Effector memory CD8-positive, alpha-beta T cell (primary cell): ENCODE data around the gene PAQR8.
"Not testable (repeated sequence)": the region's sequence is repeated elsewhere in the genome, so short reads cannot be mapped to it uniquely, and the experiment has no call there.

Experiments used
- ATAC-seq: fragments of 150-1000 bp; cut with Tn5 transposase; replicated peaks from 2 replicates; pipeline ENCODE4 v1.10.0; 2021; ENCODE audit warnings: mild to moderate bottlenecking, moderate library complexity
- DNase-seq, 3 experiments: peaks; one replicate each; pipeline ENCODE4 v3.0.0; 2021
- H3K27ac Mint-ChIP-seq, 2 donors: one replicate each; pipeline ENCODE4 v1.8.0; 2022; ENCODE audit warnings: mild to moderate bottlenecking in 2 of 2, mixed read lengths in 2 of 2, moderate library complexity in 2 of 2
- H3K27me3 Mint-ChIP-seq, 2 donors: one replicate each; pipeline ENCODE4 v1.8.0; 2022; ENCODE audit warnings: mixed read lengths in 2 of 2
- H3K36me3 Mint-ChIP-seq: one replicate; pipeline ENCODE4 v1.8.0; 2022; ENCODE audit warnings: mild to moderate bottlenecking, moderate library complexity, mixed read lengths; ENCODE audit not compliant: insufficient read depth
- H3K4me1 Mint-ChIP-seq, 2 donors: one replicate each; pipeline ENCODE4 v1.8.0; 2022; ENCODE audit warnings: low read depth in 2 of 2, mixed read lengths in 2 of 2
- H3K4me3 Mint-ChIP-seq, 2 donors: one replicate each; pipeline ENCODE4 v1.8.0; 2022; ENCODE audit warnings: mild to moderate bottlenecking in 2 of 2, mixed read lengths in 2 of 2, moderate library complexity in 2 of 2
- H3K9me3 Mint-ChIP-seq, 2 donors: one replicate each; pipeline ENCODE4 v1.8.0; 2022; ENCODE audit warnings: mixed read lengths in 2 of 2

PAQR8 gene

DNA sequence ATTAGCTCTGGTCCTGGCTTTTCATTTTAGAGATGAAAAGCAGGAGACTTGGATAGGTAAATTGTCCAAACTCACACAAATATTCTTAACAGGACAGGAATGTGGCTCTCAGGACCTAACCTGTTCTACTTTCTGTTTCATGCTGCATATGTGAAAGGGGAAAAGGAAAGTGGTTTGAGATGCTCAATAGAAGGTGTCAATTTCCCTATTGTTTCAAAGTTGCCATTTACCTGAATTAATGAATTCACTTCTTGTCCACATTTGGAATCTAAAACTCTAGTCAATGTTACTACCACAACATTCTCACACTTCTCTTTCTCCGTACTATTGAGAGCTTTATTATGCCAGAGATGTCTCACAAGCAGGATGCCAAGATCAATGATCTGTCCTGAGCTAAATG lies 53.4 kb downstream of the PAQR8 start:
- Mint-ChIP-seq H3K9me3 (no peaks in the 10 kb centered on the region), H3K27me3 (no peaks in the 10 kb centered on the region), H3K4me3 (no peak overlapping the region), H3K27ac (peak overlapping the region; percentile 29 to 61), H3K4me1 (peaks cover 6 to 13% of the 10 kb centered on the region in 2 donors), H3K36me3 (no peaks in the 10 kb centered on the region)
- ATAC-seq, result no peak
- no peak for DNase-seq

DNA sequence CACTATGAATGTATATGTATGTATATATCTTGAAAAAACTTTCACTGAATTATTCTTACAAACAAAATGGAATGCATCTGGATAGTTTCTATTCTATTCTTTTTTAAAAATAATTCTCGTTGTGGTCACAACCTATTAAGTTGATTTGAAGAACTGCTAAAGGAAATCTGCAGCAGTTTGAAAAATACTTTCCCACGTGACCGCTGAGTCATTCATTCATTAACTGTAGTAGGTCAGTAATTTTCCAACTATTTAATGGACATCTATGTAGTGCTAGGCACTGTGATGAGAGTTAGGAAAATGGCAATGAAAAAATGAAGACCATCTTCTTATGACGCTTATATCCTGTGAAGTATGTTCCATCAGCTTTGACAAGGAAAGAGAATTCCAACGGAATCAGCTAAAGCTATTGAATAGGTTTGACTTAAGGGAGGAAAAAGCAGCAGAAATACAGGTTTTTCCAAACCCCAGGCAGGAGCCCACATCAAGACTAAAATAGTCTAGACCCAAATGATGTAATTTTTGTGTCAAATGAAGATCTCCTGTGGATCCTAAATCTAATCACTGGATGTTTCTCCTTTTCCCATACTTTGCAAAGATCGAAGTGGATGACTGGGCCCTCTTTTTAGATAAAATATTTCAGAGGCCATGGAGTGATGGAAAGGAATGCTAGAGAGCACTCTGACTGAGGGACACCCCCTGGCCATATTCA lies 54.1 kb downstream of the PAQR8 start:
- peak overlapping the region in 1 of 2 donors; percentile 29 for H3K27ac Mint-ChIP-seq
- ATAC-seq (no peak), DNase-seq (no peak)
- H3K9me3 Mint-ChIP-seq, result no peaks in the 10 kb centered on the region
- H3K4me1 Mint-ChIP-seq, result peaks cover 6 to 13% of the 10 kb centered on the region in 2 donors
- no peaks in the 10 kb centered on the region for H3K27me3 Mint-ChIP-seq
- H3K36me3 Mint-ChIP-seq, result no peaks in the 10 kb centered on the region
- no peak overlapping the region for H3K4me3 Mint-ChIP-seq

DNA sequence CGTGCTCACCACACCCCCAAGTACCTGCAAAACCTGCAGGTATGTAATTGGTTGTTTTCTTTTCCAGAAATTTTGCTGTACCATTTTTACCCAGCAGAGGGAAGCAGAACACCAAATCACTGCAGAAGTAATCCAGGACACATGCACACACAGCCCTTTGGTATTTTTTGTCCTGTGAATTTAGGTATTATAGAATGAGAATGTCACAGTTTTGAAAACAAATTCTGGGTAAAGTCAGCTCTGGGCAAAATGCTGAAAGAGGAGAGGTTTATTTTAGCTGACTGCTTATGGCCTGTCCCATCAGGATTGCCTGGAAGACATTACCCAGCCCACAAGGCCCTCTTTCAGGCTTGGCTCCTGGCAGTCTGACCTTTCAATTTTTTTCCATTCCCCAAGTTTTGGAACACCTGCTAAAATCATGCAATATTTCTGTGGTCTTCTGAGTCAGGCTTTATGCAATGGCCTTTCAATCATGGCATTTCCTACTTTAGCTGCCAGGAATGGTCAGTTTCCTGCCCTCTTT lies 54.7 kb downstream of the PAQR8 start:
- H3K27me3 Mint-ChIP-seq, result no peaks in the 10 kb centered on the region
- no peaks in the 10 kb centered on the region for H3K36me3 Mint-ChIP-seq
- no peak overlapping the region for H3K27ac Mint-ChIP-seq
- no peaks in the 10 kb centered on the region for H3K9me3 Mint-ChIP-seq
- peaks cover 6 to 13% of the 10 kb centered on the region in 2 donors for H3K4me1 Mint-ChIP-seq
- ATAC-seq (no peak), DNase-seq (peak; percentile 53 to 62 (median 58))
- no peak overlapping the region for H3K4me3 Mint-ChIP-seq

DNA sequence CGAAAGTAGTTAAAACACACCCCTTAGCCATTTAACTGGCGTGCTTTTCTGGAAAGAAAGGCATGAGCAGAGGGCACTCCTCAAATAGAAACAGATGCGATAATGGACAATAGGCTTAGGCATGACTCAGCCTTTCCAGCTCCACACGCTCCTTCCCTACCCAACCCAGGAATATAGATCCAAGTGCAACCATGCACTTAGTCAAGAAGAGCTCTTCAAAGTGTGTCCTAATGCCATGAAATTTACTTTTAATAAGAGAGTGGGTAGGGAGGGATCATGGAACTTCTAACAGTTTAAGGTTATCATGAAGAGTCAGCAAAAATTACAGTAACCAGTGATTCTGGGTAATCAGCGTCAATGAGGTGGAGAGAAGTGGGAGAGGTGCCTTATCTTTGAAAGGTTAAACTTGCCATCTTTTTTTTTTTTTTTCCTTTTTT lies 55.7 kb downstream of the PAQR8 start:
- Mint-ChIP-seq H3K4me3 (no peak overlapping the region), H3K36me3 (no peaks in the 10 kb centered on the region), H3K27me3 (no peaks in the 10 kb centered on the region), H3K9me3 (no peaks in the 10 kb centered on the region), H3K27ac (no peak overlapping the region), H3K4me1 (peaks cover 6 to 13% of the 10 kb centered on the region in 2 donors)
- DNase-seq (no peak), ATAC-seq (no peak)

GRCh38 chr6:52418606-52419005 lies 56.7 kb downstream of the PAQR8 start:
- H3K36me3 Mint-ChIP-seq, result no peaks in the 10 kb centered on the region
- DNase-seq (no peak), ATAC-seq (no peak)
- peaks cover 6 to 13% of the 10 kb centered on the region in 2 donors for H3K4me1 Mint-ChIP-seq
- no peaks in the 10 kb centered on the region for H3K27me3 Mint-ChIP-seq
- H3K4me3 Mint-ChIP-seq, result no peak overlapping the region
- no peak overlapping the region for H3K27ac Mint-ChIP-seq
- H3K9me3 Mint-ChIP-seq, result no peaks in the 10 kb centered on the region

DNA sequence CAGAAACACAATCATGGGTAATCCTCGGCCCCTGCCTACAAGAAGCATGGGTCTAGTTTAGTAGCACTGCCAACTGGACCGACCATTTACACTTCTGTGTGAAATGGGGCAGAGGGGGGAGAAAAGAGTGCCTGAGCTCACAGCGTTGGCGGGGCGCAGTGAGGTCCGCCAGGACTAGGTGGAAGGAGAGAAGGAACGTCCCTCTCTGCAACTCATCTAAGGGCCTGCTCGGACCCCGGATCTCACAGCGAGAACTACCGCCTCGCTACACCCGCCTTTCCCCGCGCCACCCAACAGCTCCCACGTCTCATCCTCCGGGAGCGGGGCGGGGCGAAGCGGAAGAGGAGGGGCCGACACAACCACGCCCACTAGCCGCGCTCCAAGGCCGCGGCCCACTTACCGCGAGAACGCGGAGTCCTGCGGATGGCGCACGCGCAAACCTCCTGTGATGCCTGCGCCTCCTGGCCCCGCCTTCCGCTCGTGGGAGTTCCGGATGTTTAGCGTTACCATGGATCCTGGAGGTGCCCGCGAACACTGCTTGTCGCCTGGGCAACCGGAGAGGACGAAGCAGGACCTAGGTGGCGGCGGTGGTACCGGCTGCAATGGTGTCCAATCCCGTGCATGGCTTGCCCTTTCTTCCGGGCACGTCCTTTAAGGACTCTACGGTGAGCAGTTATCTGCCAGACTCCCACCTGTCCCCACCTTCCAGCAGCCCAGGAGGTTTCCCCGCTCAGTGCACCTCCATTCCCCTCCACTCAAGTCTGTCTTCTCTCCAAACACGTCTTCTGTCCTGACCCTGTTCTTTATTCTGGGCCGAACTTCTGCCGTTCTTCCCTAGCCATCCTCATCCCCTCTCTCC lies 58.1 kb downstream of the PAQR8 start, which contains the start of gene EFHC1:
Gene EFHC1, plus strand, starts transcription at position 534 of the 859 bp plus-strand sequence. Its CDS starts 69 bp downstream, at position 603.
- ATAC-seq (peak; percentile 92), DNase-seq (peak; percentile 97)
- Mint-ChIP-seq H3K4me3 (no peak within 1 kb of the TSS), H3K36me3 (no peaks in the 10 kb centered on the region), H3K9me3 (no peaks in the 10 kb centered on the region), H3K4me1 (peaks cover 6 to 13% of the 10 kb centered on the region in 2 donors), H3K27me3 (no peaks in the 10 kb centered on the region), H3K27ac (no peak within 1 kb of the TSS)

DNA sequence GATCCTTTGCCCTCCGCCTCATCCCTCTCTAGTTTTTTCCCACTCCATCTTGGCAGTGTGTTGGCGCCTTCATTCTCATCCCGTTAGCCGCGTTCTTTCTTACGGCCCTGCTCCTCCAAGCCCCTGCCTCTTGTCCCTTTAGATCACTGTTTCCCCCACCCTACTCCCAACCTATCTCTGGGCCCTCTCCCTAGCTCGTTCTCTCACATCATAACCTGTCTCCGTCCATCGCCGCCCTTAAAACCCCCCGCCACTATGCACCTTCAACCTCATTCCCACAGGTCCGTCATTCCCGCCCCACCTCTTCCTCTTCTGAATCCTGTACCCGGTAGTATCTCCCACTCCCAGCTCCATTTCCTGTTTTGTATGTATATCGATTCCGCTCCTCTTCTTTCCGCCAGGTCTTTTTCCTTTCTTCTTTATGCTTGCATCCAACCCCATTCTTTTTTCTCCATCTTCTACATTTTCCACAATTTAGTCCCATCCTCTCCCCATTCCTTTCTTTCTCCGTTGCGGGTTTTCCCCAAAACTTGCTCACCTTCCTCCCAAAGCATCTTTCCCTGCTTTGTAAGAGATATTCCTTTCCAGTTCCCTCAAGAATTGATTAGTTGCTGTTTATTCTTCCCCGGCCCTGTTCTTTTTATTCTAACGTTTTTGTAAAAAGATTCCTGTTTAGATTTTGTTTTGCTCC lies 58.9 kb downstream of the PAQR8 start:
- ATAC-seq (no peak), DNase-seq (no peak)
- Mint-ChIP-seq H3K27me3 (no peaks in the 10 kb centered on the region), H3K9me3 (no peaks in the 10 kb centered on the region), H3K4me1 (peaks cover 4 to 13% of the 10 kb centered on the region in 2 donors), H3K36me3 (no peaks in the 10 kb centered on the region), H3K27ac (no peak overlapping the region), H3K4me3 (no peak overlapping the region)

DNA sequence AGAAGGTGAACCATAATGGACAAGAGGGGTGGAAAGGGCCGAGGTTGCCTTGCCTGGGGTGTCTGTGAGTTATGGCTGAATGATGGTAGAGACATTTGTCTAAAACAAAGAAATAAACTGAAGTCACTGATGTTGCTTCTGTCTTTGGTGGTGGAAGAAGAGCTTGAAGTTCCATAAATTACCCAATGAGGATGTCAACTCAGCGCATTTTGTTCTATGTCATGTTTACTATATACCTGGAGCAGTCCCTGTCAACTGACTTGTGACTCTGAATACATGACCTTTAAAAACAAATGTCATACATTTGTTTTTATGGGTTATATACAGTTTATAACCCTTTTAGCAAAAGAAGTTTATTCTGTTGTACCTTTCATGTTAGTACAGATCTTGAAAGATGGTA lies 60.2 kb downstream of the PAQR8 start:
- DNase-seq, result no peak
- H3K27me3 Mint-ChIP-seq, result no peaks in the 10 kb centered on the region
- H3K4me1 Mint-ChIP-seq, result peaks cover 4 to 7% of the 10 kb centered on the region in 2 donors
- H3K27ac Mint-ChIP-seq, result no peak overlapping the region
- no peaks in the 10 kb centered on the region for H3K36me3 Mint-ChIP-seq
- no peak overlapping the region for H3K4me3 Mint-ChIP-seq
- no peaks in the 10 kb centered on the region for H3K9me3 Mint-ChIP-seq
- ATAC-seq, result no peak

DNA sequence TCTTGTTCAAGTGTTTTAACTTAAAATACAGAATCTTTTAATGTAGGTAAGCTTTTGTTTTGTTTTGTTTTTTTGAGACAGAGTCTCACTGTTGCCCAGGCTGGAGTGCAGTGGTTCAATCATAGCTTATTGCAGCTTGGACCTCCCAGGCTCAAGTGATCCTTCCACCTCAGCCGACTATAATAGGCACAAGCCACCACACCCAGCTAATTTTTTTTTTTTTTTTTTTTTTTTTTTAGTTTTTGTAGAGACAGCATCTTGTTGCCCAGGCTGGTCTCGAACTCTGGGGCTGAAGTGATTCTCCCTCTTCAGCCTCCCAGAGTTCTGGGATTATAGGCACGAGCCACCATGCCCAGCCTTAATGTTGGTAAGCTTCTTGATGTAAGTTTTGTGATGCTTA lies 61.5 kb downstream of the PAQR8 start:
- H3K27ac Mint-ChIP-seq, result no peak overlapping the region
- DNase-seq, result no peak
- H3K27me3 Mint-ChIP-seq, result no peaks in the 10 kb centered on the region
- H3K4me3 Mint-ChIP-seq, result no peak overlapping the region
- no peaks in the 10 kb centered on the region for H3K36me3 Mint-ChIP-seq
- no peaks in the 10 kb centered on the region for H3K9me3 Mint-ChIP-seq
- ATAC-seq, result no peak
- peaks cover 4 to 7% of the 10 kb centered on the region in 2 donors for H3K4me1 Mint-ChIP-seq

DNA sequence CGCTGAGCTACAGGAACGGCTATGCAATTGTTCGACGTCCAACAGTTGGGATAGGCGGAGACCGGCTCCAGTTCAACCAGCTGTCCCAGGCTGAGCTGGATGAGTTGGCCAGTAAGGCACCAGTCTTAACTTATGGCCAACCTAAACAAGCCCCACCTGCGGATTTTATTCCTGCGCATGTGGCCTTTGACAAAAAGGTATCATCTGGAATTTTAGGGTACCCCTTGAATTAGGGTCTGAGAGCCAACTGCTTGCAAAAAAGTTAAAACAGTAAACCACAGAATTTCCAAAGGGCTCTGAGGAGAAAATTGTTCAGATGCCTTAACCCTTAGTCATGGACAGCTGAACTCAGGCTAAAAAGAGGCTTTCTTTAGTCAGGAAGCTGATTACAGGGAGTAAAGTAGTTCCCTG lies 62.0 kb downstream of the PAQR8 start:
- no peak for ATAC-seq
- DNase-seq, result no peak
- Mint-ChIP-seq H3K27ac (no peak overlapping the region), H3K4me1 (peaks cover 4 to 7% of the 10 kb centered on the region in 2 donors), H3K36me3 (no peaks in the 10 kb centered on the region), H3K4me3 (no peak overlapping the region), H3K27me3 (no peaks in the 10 kb centered on the region), H3K9me3 (no peaks in the 10 kb centered on the region)

- no peak overlapping the region for H3K4me3 Mint-ChIP-seq
- ATAC-seq, result no peak
- H3K27me3 Mint-ChIP-seq, result no peaks in the 10 kb centered on the region
- no peak for DNase-seq
- no peak overlapping the region for H3K27ac Mint-ChIP-seq
- H3K9me3 Mint-ChIP-seq, result no peaks in the 10 kb centered on the region
- peaks cover 0 to 2% of the 10 kb centered on the region in 2 donors for H3K4me1 Mint-ChIP-seq
- H3K36me3 Mint-ChIP-seq, result no peaks in the 10 kb centered on the region
Measured at GRCh38 chr6:52424513-52424912, 62.6 kb downstream of the PAQR8 start.

GRCh38 chr6:52426667-52427066 lies 64.7 kb downstream of the PAQR8 start:
- no peak for ATAC-seq
- no peak overlapping the region for H3K4me3 Mint-ChIP-seq

DNA sequence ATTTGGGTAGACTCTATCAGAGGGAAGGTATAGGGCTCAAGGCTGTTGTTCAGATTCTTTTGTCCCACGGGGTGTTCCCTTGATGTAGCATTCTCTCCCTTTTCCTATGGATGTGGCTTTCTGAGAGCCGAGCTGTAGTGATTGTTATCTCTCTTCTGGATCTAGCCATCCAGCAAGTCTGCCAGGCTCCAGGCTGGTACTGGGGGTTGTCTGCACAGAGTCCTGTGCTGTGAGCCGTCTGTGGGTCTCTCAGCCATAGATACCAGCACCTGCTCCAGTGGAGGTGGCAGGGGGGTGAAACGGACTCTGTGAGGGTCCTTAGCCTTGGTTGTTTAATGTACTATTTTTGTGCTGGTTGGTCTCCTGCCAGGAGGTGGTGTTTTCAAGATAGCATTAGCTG lies 71.3 kb downstream of the PAQR8 start:
- not testable (repeated sequence) for H3K4me3 Mint-ChIP-seq, H3K4me1 Mint-ChIP-seq, ATAC-seq, H3K9me3 Mint-ChIP-seq, DNase-seq, H3K36me3 Mint-ChIP-seq, H3K27ac Mint-ChIP-seq
- peaks cover 0 to 13% of the 10 kb centered on the region in 2 donors for H3K27me3 Mint-ChIP-seq

More at GRCh38 chr6:52426667-52427066, 64.7 kb downstream of the PAQR8 start:
- Mint-ChIP-seq H3K9me3 (no peaks in the 10 kb centered on the region), H3K27me3 (no peaks in the 10 kb centered on the region), H3K36me3 (no peaks in the 10 kb centered on the region), H3K27ac (no peak overlapping the region), H3K4me1 (no peaks in the 10 kb centered on the region)
- no peak for DNase-seq
